WTC11 (cell line): Measurements from ENCODE around the gene ASTN2.

ENCODE experiments used
- CREB1 ChIP-seq: sonication (generic); formaldehyde crosslinking; IDR thresholded peaks from 2 replicates; pipeline ENCODE4 v1.8.0; 2023; ENCODE audit warnings: mild to moderate bottlenecking, missing genetic modification reagents
- NFYB ChIP-seq: sonication (generic); formaldehyde crosslinking; conservative IDR thresholded peaks from 2 replicates; pipeline ENCODE4 v1.8.0; 2022; ENCODE audit warnings: low read depth, missing genetic modification reagents
- SP1 ChIP-seq: sonication (generic); formaldehyde crosslinking; conservative IDR thresholded peaks from 2 replicates; pipeline ENCODE4 v1.8.1; 2022; ENCODE audit warnings: missing genetic modification reagents
- TF ChIP-seq, protein P1 (sequence below): sonication (generic); formaldehyde crosslinking; IDR thresholded peaks from 2 replicates; pipeline ENCODE4 v1.8.1; 2023; ENCODE audit warnings: mild to moderate bottlenecking, missing genetic modification reagents, moderate library complexity
- TF ChIP-seq, protein P2 (sequence below): fragments of 200-600 bp; IDR thresholded peaks from 2 replicates; pipeline ENCODE4 v1.8.0; 2022; ENCODE audit warnings: antibody characterized with exemption

DNA sequence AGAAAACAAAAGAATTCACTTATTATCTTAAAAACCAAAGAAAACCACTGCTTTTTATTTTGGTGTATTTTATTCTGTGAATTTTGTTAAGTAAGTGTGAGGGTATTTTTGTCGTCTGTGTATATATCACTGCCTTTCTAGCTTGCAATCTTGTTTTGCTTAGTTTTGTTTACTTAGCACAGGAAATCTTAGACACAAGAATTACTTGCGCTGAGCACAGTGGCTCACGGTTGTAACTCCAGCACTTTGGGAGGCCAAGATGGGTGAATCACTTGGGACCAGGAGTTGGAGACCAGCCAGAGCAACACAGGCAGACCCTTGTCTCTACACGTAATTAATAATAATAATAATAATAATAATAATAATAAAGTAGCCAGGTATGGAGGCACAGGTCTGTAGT lies 1030.9 kb downstream of the ASTN2 start:
- TF ChIP-seq, protein P1, sequence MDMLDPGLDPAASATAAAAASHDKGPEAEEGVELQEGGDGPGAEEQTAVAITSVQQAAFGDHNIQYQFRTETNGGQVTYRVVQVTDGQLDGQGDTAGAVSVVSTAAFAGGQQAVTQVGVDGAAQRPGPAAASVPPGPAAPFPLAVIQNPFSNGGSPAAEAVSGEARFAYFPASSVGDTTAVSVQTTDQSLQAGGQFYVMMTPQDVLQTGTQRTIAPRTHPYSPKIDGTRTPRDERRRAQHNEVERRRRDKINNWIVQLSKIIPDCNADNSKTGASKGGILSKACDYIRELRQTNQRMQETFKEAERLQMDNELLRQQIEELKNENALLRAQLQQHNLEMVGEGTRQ (CRISPR knock-in tag): no peak
- TF ChIP-seq, protein P2, sequence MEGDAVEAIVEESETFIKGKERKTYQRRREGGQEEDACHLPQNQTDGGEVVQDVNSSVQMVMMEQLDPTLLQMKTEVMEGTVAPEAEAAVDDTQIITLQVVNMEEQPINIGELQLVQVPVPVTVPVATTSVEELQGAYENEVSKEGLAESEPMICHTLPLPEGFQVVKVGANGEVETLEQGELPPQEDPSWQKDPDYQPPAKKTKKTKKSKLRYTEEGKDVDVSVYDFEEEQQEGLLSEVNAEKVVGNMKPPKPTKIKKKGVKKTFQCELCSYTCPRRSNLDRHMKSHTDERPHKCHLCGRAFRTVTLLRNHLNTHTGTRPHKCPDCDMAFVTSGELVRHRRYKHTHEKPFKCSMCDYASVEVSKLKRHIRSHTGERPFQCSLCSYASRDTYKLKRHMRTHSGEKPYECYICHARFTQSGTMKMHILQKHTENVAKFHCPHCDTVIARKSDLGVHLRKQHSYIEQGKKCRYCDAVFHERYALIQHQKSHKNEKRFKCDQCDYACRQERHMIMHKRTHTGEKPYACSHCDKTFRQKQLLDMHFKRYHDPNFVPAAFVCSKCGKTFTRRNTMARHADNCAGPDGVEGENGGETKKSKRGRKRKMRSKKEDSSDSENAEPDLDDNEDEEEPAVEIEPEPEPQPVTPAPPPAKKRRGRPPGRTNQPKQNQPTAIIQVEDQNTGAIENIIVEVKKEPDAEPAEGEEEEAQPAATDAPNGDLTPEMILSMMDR: no peak
- TF ChIP-seq SP1 (CRISPR knock-in tag): no peak
- TF ChIP-seq CREB1 (CRISPR knock-in tag): no peak
- TF ChIP-seq NFYB (CRISPR knock-in tag): no peak
